GM19023 (cell line): Measurements from ENCODE around the gene ANKRD65.
"Not testable (repeated sequence)": the region's sequence is repeated elsewhere in the genome, so short reads cannot be mapped to it uniquely, and the experiment has no call there.

Experiments
- ATAC-seq: cut with Tn5 transposase; IDR thresholded peaks from one replicate; pipeline ENCODE4 v1.9.1; 2021; ENCODE audit warnings: mild to moderate bottlenecking, moderate library complexity; ENCODE audit not compliant: unreplicated experiment

Gene ANKRD65

DNA sequence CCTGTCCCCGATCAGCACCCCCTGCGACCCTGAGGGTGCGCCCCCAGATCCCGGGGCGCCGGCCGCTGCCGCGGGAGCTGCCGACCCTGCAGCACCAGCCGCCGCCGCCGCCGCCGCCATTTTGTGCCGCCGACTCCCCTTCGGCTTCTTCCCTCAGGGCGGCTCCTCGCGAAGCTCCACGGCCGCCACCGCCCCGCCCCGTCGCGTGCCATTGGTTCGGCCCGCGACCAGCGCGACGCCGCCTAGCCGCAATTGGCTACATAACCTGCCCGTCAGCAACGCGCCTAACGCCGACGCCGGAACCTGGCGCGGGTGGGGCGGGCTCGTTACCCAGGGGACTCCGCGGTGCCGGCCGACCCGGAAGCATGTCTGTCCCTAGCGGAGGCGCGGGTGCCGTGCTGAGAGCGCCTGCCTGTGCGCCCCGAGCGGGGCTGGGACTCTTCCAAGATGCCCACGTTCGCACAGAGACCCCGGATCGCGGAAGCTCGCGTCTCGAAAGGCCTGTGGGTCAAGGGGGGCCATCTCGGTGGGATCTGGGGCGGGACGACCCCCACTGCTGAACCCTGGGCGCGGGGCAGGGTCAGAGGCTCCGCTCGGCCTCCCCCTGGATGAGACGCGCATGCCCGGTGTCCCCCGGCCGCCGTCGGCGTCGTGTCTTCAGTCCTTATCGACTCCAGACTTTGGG lies 21.7 kb downstream of the ANKRD65 start, which contains the start of gene CCNL2:
Gene CCNL2 (minus strand): TSS at position 149 of the 685 bp plus-strand sequence. CDS start 29 bp downstream, at position 120.
- peak; percentile 94 for ATAC-seq

GRCh38 chr1:1398677-1399186 lies 22.3 kb downstream of the ANKRD65 start:
- ATAC-seq, result peak; percentile 8

DNA sequence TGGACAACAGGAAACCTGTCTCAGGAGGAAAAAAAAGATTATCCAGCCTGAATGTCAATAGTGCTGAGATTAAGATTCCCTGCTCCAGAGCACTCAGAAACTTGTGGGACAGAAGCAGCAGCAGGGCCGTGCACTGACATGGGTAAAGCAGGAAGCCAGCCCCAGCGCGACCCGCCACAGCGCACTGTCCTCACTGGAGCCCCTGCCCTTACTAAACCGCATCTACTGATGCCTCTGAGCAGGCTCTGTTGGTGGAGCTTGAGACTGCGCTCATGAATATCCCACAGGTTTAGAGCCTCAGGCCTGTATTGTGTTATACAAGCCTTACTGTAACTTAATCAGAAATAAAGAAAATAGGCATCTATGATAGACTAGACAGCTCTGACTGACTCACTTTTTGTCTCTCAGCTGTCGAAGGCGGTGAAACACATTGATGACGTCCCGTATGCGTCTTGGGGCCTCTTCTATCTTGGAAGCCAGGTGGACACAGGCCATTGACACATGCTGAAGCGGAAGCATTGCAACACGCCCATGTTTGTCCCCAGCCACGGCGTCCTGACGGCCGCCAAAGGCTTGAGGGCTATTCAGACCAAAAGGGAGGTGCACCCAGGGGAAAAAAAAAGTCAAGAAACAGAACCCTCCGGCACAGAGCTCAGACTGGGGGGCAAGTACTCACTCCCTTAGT lies 23.1 kb downstream of the ANKRD65 start:
- ATAC-seq, result no peak

GRCh38 chr1:1395166-1395565 lies 25.9 kb downstream of the ANKRD65 start:
- no peak for ATAC-seq

DNA sequence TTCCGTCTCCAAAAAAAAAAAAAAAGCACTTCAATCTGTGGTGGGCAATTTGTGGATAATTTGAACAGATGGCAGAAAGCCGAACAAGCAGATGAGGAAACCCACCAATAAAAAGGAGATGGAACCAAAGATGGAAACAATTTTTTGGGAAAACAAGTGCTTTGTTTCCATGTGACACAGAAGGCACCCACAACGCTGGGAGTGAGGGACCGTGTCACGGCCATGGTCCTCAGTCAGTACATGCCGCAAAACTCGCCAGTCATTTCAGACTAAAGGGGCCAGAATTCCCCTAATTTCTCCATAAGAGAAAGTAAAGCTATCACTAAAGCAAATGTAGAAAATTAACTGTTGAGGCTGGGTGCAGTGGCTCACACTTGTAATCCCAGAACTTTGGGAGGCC lies 27.0 kb downstream of the ANKRD65 start:
- no peak for ATAC-seq

GRCh38 chr1:1393428-1393827 lies 27.6 kb downstream of the ANKRD65 start:
- no peak for ATAC-seq

DNA sequence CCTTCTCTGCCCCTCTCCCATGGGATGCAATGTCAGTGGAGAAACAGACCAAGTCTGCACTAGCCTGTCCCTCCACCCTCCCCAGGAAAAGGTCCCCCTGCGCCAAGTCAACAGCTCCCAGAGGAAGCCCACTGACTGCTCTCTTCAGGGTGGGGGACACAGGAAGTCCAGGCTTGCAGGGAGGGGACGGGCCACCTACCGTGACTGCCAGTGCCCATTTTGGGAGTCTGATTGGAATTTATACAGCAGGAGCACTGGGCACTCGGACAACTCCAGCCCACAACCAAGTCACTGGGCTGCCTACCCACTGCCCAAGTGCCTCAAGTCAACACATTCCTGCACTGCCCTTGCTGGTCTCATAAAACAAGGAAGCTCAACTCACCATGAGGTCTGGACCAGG lies 28.1 kb downstream of the ANKRD65 start:
- ATAC-seq, result no peak

DNA sequence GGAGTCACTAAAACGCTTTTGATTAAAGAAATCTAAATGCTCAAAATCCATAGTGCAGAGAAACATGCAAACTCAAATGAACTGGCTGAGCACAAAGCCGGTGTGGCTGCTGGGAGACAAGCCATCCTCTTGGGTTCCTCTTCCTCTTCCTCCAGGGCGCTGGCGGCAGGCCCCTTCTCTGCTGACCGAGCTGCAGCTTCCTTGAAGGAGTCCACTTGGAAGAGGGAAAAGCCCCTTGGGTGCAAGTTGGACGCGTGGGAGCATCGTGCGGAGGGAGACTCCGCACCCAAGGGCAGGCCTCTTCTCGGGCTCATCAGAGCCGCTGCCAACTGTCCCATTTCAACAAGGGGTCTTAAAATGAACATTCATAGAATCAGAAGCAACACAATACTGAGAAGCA lies 29.9 kb downstream of the ANKRD65 start:
- no peak for ATAC-seq

- no peak for ATAC-seq
Observed at GRCh38 chr1:1390675-1391074, 30.4 kb downstream of the ANKRD65 start.

GRCh38 chr1:1388078-1388472 lies 33.0 kb downstream of the ANKRD65 start:
- no peak for ATAC-seq

DNA sequence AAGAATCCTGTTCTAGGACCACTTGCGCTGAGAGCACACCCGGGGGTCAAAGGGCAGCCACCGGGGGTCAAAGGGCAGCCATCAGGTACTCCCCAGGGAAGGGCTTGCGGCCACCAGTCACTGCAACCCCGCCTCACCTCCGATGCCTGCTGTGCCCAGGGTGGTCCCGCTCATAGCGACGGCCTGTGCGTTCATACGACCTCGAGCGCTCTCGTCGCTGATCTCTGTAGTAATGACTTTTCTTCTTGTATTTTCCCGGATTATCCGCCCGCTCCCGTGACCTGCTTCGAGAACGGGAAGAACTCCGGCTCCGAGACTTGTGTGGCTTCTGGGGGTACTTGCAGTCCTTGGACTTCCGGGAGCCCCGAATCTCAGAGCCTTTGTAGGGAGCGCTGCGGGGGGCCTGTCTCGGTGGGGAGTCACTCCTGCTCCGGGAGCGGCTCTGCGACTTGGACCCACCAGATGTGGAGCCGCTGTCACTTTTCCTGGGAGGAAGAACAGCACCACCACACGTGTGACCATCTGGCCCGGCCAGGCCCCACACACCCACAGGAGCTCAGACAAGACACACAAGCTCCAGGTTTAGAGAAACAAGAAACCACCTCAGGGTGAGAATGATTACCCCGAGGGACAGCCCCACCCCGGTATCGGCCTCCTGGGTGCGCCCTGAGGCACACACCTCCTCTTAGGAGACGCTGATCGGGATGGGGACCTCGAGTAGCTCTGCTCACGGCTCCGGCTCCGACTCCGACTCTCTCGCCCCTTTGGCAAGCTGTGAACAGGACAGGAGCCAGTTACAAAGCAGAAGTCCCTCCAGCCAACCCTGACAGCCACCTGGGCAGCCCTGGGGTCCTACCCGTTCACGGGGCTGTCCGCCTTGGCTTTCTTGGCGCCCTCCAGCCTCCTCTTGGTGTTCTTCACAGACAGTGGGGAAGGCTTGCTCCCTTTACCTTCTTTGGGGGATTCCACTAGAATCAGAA lies 33.7 kb downstream of the ANKRD65 start:
- no peak for ATAC-seq

GRCh38 chr1:1385931-1386330 lies 35.1 kb downstream of the ANKRD65 start:
- ATAC-seq, result no peak

DNA sequence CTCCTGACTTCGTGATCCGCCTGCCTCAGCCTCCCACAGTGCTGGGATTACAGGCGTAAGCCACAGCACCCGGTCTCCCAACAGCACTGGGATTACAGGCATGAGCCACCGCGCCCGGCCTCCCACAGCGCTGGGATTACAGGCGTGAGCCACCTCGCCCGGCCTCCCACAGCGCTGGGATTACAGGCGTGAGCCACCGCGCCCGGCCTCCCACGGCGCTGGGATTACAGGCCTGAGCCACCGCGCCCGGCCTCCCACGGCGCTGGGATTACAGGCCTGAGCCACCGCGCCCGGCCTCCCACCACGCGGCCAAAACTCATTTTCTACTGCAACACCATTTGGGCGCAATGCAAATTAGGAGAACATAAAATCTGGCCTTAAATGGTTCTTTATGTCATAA lies 35.7 kb downstream of the ANKRD65 start:
- not testable (repeated sequence) for ATAC-seq

DNA sequence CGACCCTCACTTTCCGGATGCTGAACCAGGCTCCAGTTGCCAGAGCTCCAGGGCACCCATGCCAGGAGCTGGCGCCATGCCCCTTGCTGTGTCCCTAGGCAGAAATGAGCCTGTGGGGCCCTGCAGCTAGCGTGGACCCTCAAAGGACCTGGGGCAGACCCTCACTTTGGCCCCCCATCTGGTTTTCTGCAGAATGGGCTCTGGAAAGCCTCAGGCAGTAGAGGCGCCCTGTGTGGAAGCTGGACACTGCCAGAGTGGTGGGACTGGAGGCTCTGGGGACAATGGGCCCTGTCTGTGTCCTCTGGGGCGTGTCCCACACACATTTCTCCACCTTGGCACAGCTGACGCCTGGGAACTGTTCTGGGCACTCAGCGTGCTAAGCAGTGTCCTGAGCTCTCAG lies 39.8 kb downstream of the ANKRD65 start:
- ATAC-seq, result no peak

DNA sequence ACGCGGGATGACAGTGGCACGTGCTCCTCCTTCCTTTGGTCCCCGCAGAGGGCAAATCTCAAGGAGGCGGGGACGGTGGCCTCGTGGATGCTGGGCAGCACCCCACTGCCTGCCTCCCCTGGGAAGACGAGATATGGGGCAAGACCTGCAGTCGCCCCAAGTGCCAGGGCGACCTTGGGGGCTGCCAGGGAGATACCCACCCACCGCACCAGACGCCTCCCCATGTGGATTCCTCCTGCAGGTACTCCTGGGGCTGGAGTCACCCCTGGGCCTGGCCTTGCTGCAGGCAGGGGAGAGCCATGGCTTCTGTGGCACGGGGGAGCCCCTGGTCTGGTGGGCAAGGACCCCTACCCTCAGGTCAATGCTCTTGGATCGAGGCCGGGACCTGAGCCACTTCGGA lies 40.2 kb downstream of the ANKRD65 start:
- ATAC-seq, result no peak

DNA sequence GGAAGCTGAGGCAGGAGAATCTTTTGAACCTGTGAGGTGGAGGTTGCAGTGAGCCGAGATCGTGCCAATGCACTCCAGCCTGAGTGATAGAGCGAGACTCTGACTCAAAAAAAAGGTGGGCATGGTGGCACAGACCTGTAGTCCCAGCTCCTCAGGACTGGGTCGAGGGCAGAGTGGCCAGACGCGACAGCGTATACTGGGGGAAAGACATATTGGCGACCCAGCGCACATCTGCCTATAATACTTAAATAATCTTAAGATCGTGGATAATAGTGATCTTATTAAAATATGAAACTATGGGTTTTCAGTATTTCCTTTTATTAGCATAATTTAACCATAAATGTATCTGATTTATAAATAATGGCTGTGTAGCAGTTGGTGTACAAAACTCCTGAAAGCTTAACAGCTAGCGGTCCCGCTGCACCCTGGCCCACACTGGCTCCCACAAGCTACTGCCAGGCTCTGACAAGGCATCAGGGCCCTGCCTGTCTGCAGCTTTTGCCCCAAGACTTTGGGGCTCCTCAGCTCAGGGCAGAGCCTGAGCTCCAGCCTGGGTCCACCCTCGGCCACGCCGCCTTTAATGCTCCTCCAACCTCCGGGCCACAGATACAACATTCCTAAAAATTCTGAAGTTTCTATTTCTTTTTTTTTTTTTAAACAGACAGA lies 43.4 kb downstream of the ANKRD65 start:
- ATAC-seq, result no peak

DNA sequence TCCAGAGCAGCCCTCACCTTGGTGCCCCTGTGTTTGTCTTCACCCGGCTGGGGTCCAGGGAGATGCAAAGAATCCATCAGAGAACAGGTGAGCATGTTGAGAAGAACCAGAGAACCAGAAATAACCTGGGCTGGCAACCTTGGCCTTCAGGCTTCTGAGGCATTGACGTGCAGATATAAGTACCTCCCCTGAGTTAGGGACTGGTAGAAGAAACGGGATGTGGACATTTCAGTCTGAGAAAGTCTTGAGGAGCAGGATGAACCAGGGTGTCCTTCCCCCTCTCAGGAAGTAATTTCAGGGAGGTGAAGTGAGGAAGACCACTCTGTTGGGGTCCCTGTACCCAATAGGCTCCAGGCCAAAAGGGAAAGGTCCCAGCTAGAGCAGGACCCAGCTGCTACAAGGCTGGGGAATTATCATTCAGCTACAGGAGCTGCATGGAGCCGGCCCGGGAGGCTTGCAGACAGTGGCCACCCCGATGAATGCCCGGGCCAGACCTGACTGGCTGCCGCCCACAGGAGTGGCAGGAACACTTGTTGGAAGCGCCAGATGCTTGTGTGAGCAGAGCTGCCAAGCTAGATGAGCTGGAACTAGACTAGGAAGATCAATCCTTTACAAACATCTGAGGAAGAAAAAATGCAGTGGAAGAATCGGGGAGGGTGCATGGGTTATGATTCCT lies 44.4 kb downstream of the ANKRD65 start:
- ATAC-seq, result no peak

GRCh38 chr1:1374929-1375662 lies 46.0 kb downstream of the ANKRD65 start, which contains the start of gene AURKAIP1:
TSS of gene AURKAIP1 (minus strand) at chr1:1375207. CDS start at chr1:1374756, 451 bp downstream.
- peak; percentile 86 for ATAC-seq

GRCh38 chr1:1374589-1374928 lies 46.5 kb downstream of the ANKRD65 start:
- ATAC-seq, result peak; percentile 2
